GM12878 (cell line): ENCODE measurements around the gene TBX4. TPM values are rescaled to one million over a fixed set of nuclear protein-coding genes. Genes with fewer than 3 reads are reported as not detected.

Experiments
- ATAC-seq: fragments of 200-7000 bp; cut with Tn5 transposase; 3 replicates; pipeline ENCODE4 v1.9.1; 2020; ENCODE audit warnings: mild to moderate bottlenecking, moderate library complexity
- BruUV-seq: library from RNA; stranded (reverse); fragments of 400-500 nt; replicated peaks from 2 replicates; lab custom pipeline; 2021; lab: Mats Ljungman, UMichigan
- CTCF ChIA-PET: fragments of 300-600 bp; sonication (Branson Sonifier 250); formaldehyde crosslinking; extraction: SDS; loops from one replicate; lab custom pipeline; 2021; ENCODE audit warnings: inconsistent platforms; lab: Yijun Ruan, JAX
- POLR2A ChIA-PET: fragments of 350-600 bp; formaldehyde crosslinking; extraction: SDS; loops from one replicate; lab custom pipeline; 2021; ENCODE audit warnings: inconsistent platforms; lab: Charles Lee
- RAD21 ChIA-PET: fragments of 300-600 bp; sonication (Branson Sonifier 250); formaldehyde crosslinking; loops from one replicate; lab custom pipeline; 2023; ENCODE audit warnings: antibody characterized with exemption; ENCODE audit not compliant: unreplicated experiment; lab: Charles Lee
- SMC1A ChIA-PET: fragments of 300-600 bp; sonication (Branson Sonifier 250); formaldehyde crosslinking; loops from one replicate; lab custom pipeline; 2023; ENCODE audit not compliant: unreplicated experiment, uncharacterized antibody; lab: Charles Lee
- DNase-seq: peaks from one replicate; pipeline ENCODE4 v3.0.0-alpha.2; 2011; ENCODE audit warnings: low read depth, low spot score
- FAIRE-seq: peaks from 3 replicates; lab custom pipeline; 2011; peaks lifted over from hg19 to GRCh38; lab: Jason Lieb, UNC
- H2AFZ ChIP-seq: 2 replicates; pipeline ENCODE4 v1.6.0; 2011; ENCODE audit warnings: low read depth, low read length, control low read depth; ENCODE audit not compliant: control insufficient read depth
- H3K27ac ChIP-seq: 2 replicates; pipeline ENCODE4 v1.5.1; 2011; ENCODE audit warnings: control low read depth; ENCODE audit not compliant: control insufficient read depth, insufficient read depth
- H3K27me3 ChIP-seq, 2 experiments: replicated peaks in 1 of 2; 2 replicates each; pipeline versions ENCODE4 v1.6.0 to v1.6.1; 2011; ENCODE audit warnings: low read length in 1 of 2; ENCODE audit not compliant: control insufficient read depth in 2 of 2, insufficient read depth in 2 of 2
- H3K36me3 ChIP-seq, 2 experiments: 2 replicates each; pipeline ENCODE4 v1.5.1; 2011; ENCODE audit warnings: low read length in 1 of 2; ENCODE audit not compliant: control insufficient read depth in 2 of 2, insufficient read depth in 2 of 2
- H3K4me1 ChIP-seq: 2 replicates; pipeline ENCODE4 v1.6.1; 2011; ENCODE audit warnings: mild to moderate bottlenecking, low read length, moderate library complexity, mixed read lengths; ENCODE audit not compliant: control insufficient read depth, insufficient read depth
- H3K4me2 ChIP-seq: 2 replicates; pipeline ENCODE4 v1.6.0; 2011; ENCODE audit warnings: control low read depth; ENCODE audit not compliant: control insufficient read depth, insufficient read depth
- H3K4me3 ChIP-seq: fragments of 200-600 bp; sonication (generic); 2 replicates; pipeline ENCODE4 v1.5.1; 2016
- H3K79me2 ChIP-seq: 2 replicates; pipeline ENCODE4 v1.6.0; 2011; ENCODE audit warnings: low read length; ENCODE audit not compliant: control insufficient read depth, insufficient read depth
- H3K9ac ChIP-seq: 2 replicates; pipeline ENCODE4 v1.8.0; 2011; ENCODE audit warnings: low read length, control low read depth, mixed read lengths; ENCODE audit not compliant: control insufficient read depth, insufficient read depth
- H3K9me3 ChIP-seq: replicated peaks from 3 replicates; pipeline ENCODE4 v1.5.1; 2011; ENCODE audit warnings: mild to moderate bottlenecking, low read length; ENCODE audit not compliant: control insufficient read depth, insufficient read depth
- H4K20me1 ChIP-seq: 2 replicates; pipeline ENCODE4 v1.6.0; 2011; ENCODE audit not compliant: control insufficient read depth, insufficient read depth
- BCL3 ChIP-seq: IDR thresholded peaks from 2 replicates; pipeline ENCODE4 v1.6.1; 2011; ENCODE audit warnings: borderline replicate concordance, low read depth, mild to moderate bottlenecking, moderate library complexity, low read length; ENCODE audit not compliant: insufficient read depth, poor library complexity, severe bottlenecking
- DPF2 ChIP-seq: fragments of 450-650 bp; IDR thresholded peaks from 2 replicates; pipeline ENCODE4 v1.6.1; 2017; ENCODE audit warnings: mild to moderate bottlenecking
- EZH2 ChIP-seq: IDR thresholded peaks from 2 replicates; pipeline ENCODE4 v1.6.1; 2012; ENCODE audit warnings: low read depth, mild to moderate bottlenecking, control low read depth, inconsistent platforms, low read length, borderline replicate concordance; ENCODE audit not compliant: control insufficient read depth
- MYB ChIP-seq: fragments of 150-350 bp; IDR thresholded peaks from 2 replicates; pipeline ENCODE4 v1.6.1; 2014; ENCODE audit warnings: mild to moderate bottlenecking, low read depth, low read length, borderline replicate concordance
- NBN ChIP-seq: fragments of 450-650 bp; IDR thresholded peaks from 2 replicates; pipeline ENCODE4 v1.6.1; 2016
- NKRF ChIP-seq: fragments of 450-650 bp; conservative IDR thresholded peaks from 2 replicates; pipeline ENCODE4 v1.6.1; 2017; ENCODE audit warnings: mild to moderate bottlenecking, moderate library complexity
- SMARCA5 ChIP-seq: fragments of 450-650 bp; IDR thresholded peaks from 2 replicates; pipeline ENCODE4 v1.6.1; 2017; ENCODE audit warnings: mild to moderate bottlenecking
- USF1 ChIP-seq: IDR thresholded peaks from 2 replicates; pipeline ENCODE4 v1.6.1; 2011; ENCODE audit warnings: borderline replicate concordance, low read depth, mild to moderate bottlenecking, moderate library complexity, mixed read lengths, low read length; ENCODE audit not compliant: insufficient read depth; ENCODE audit errors: extremely low read length
- WGBS: methylation state at CpG from one replicate; pipeline ENCODE4 v1.1.6; 2016; ENCODE audit warnings: low lambda C conversion rate; ENCODE audit not compliant: insufficient replicate concordance, insufficient coverage; ENCODE audit errors: missing lambda C conversion rate; 5-methylcytosine and 5-hydroxymethylcytosine counted together
- in situ Hi-C: fragments of 300-500 bp; cut with MboI; formaldehyde crosslinking; loops from 9 replicates; pipeline ENCODE4 v1.14.3; 2018; ENCODE audit warnings: mixed read lengths
- intact Hi-C: fragments of 100-400 bp; cut with micrococcal nuclease; formaldehyde crosslinking; loops from one replicate; pipeline ENCODE4 v1.14.2; 2022; ENCODE audit not compliant: unreplicated experiment
- polyA plus RNA-seq, 11 experiments: library from polyadenylated mRNA; depleted of rRNA in 4 of 11; unstranded in 6 of 11; stranded (reverse) in 5 of 11; fragments of >200 nt; fragmentation: Nextera tagmentation in 4 of 11; fragmentation: Illumina TruSeq in 1 of 11; extraction: Ambion mirVana in 4 of 11; extraction: Trizol in 1 of 11; gene quantifications; 1 replicate in 1 of 11; 2 replicates in 10 of 11; pipeline versions ENCODE4 v1.2.1 to v1.2.3, GENCODE V29; 2011 to 2016; ENCODE audit warnings: inconsistent platforms in 2 of 11, missing spikeins in 2 of 11, low read depth in 1 of 11
- total RNA-seq, 4 experiments: library from RNA; depleted of rRNA in 3 of 4; stranded (reverse); fragments of >200 nt in 3 of 4; fragmentation: Illumina TruSeq in 1 of 4; extraction: Trizol in 1 of 4; gene quantifications; 2 replicates each; pipeline versions ENCODE4 v1.2.1 to v1.2.3, GENCODE V29; 2013 to 2021
- TF ChIP-seq, protein P1 (sequence below): fragments of 450-650 bp; IDR thresholded peaks from 2 replicates; pipeline ENCODE4 v1.6.1; 2018; ENCODE audit warnings: mild to moderate bottlenecking, low read depth, moderate library complexity; ENCODE audit not compliant: partially characterized antibody
- TF ChIP-seq, protein P2 (sequence below): fragments of 450-650 bp; IDR thresholded peaks from 2 replicates; pipeline ENCODE4 v1.6.1; 2017; ENCODE audit warnings: low read depth, mild to moderate bottlenecking, moderate library complexity

The TBX4 gene
- total and polyA plus RNA-seq, 10 of the 15 experiments (the other 5 are each of a cell fraction or from before 2014, with no cell fraction given) = 0.01 TPM; not detected in 9

DNA sequence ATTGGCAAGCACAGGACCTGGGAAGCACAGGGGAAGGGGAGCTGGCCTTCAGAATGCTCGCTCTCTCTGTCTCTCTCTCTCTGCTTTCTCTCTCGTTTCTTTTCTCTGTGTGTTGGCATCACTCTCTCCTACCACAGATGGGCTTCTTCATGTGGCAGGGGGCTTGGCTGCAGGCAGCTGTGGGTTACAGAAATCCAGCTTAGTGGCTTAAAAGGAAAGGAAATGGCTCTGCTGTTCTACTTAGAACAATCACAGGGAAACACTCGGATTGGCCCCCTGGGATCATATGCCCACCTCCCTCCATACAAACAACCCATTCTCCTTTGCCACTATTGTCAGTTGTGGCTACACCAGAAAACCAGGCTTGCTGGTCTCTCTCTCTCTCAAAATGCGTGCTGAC is 32.2 kb upstream of the TBX4 start:
- no peak overlapping the region for H3K4me2 ChIP-seq
- ChIA-PET SMC1A (interaction anchor here (1.0 to 1.5 kb wide), 2 partner anchors 129 to 417 kb away, joined by 3 to 5 read pairs; no protein-coding TSS in a partner anchor), CTCF (interaction anchor here (1.0 to 1.4 kb wide), 2 partner anchors 8 to 25 kb away, joined by 3 to 4 read pairs; no protein-coding TSS in a partner anchor), RAD21 (interaction anchor here (0.6 to 1.1 kb wide), 2 partner anchors 46 to 417 kb away, joined by 3 to 4 read pairs; no protein-coding TSS in a partner anchor)
- no TSS peak for BruUV-seq
- intact Hi-C loops (no loop called here), in situ Hi-C loops (loop anchor here (5.0 kb wide), 1 partner anchor 132 kb away; no protein-coding TSS in a partner anchor)
- FAIRE-seq (no peak), DNase-seq (no peak)
- no peak overlapping the region for H3K27ac ChIP-seq
- H4K20me1 ChIP-seq = no peaks in the 10 kb centered on the region
- 17% methylated on average over 4 of the region's 4 CpGs for WGBS
- TF ChIP-seq SMARCA5 = no peak
- TF ChIP-seq, protein P1, sequence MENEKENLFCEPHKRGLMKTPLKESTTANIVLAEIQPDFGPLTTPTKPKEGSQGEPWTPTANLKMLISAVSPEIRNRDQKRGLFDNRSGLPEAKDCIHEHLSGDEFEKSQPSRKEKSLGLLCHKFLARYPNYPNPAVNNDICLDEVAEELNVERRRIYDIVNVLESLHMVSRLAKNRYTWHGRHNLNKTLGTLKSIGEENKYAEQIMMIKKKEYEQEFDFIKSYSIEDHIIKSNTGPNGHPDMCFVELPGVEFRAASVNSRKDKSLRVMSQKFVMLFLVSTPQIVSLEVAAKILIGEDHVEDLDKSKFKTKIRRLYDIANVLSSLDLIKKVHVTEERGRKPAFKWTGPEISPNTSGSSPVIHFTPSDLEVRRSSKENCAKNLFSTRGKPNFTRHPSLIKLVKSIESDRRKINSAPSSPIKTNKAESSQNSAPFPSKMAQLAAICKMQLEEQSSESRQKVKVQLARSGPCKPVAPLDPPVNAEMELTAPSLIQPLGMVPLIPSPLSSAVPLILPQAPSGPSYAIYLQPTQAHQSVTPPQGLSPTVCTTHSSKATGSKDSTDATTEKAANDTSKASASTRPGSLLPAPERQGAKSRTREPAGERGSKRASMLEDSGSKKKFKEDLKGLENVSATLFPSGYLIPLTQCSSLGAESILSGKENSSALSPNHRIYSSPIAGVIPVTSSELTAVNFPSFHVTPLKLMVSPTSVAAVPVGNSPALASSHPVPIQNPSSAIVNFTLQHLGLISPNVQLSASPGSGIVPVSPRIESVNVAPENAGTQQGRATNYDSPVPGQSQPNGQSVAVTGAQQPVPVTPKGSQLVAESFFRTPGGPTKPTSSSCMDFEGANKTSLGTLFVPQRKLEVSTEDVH = no peak
- no peak for TF ChIP-seq EZH2
- no peak for TF ChIP-seq DPF2
- TF ChIP-seq BCL3 = no peak
- no peak for TF ChIP-seq MYB
- TF ChIP-seq, protein P2, sequence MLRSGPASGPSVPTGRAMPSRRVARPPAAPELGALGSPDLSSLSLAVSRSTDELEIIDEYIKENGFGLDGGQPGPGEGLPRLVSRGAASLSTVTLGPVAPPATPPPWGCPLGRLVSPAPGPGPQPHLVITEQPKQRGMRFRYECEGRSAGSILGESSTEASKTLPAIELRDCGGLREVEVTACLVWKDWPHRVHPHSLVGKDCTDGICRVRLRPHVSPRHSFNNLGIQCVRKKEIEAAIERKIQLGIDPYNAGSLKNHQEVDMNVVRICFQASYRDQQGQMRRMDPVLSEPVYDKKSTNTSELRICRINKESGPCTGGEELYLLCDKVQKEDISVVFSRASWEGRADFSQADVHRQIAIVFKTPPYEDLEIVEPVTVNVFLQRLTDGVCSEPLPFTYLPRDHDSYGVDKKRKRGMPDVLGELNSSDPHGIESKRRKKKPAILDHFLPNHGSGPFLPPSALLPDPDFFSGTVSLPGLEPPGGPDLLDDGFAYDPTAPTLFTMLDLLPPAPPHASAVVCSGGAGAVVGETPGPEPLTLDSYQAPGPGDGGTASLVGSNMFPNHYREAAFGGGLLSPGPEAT = no peak
- no peak for TF ChIP-seq NKRF
- no peak for TF ChIP-seq USF1
- no peak for TF ChIP-seq NBN
- TF ChIP-seq, all 136 proteins: peak for 0
- no peak overlapping the region for H2AFZ ChIP-seq
- POLR2A ChIA-PET = no interaction called here
- no peaks in the 10 kb centered on the region for H3K9me3 ChIP-seq
- H3K9ac ChIP-seq = no peak overlapping the region
- no peaks in the 10 kb centered on the region for H3K79me2 ChIP-seq
- H3K36me3 ChIP-seq = no peaks in the 10 kb centered on the region
- no peak for ATAC-seq
- H3K27me3 ChIP-seq = peaks cover 0 to 2% of the 10 kb centered on the region in 2 experiments; a peak in 1 of 4 replicates
- H3K4me1 ChIP-seq = no peaks in the 10 kb centered on the region
- no peak overlapping the region for H3K4me3 ChIP-seq
